CD14-positive monocyte (primary cell): ENCODE results near the gene KRT86. TPM values are rescaled to one million over a fixed set of nuclear protein-coding genes. Genes with fewer than 3 reads are reported as not detected.

Experiments
- DNase-seq, 3 donors: peaks; one replicate each; pipeline ENCODE4 v3.0.0-alpha.2; 2011 to 2022
- H2AFZ ChIP-seq: 2 replicates; pipeline ENCODE4 v1.6.0; 2012; ENCODE audit warnings: mild to moderate bottlenecking, low read depth, low read length, inconsistent platforms; ENCODE audit not compliant: insufficient read depth, poor library complexity, severe bottlenecking
- H3K27ac ChIP-seq, 2 donors: 1 replicate in 1 of 2; 2 replicates in 1 of 2; pipeline ENCODE4 v1.5.1; 2012 to 2013; ENCODE audit warnings: low read length in 2 of 2, control low read depth in 1 of 2, inconsistent platforms in 1 of 2, low read depth in 1 of 2, mild to moderate bottlenecking in 1 of 2
- H3K27me3 ChIP-seq, 2 donors: one replicate each; pipeline versions ENCODE4 v1.6.0 to v1.6.1; 2011 to 2013; ENCODE audit warnings: low read length in 2 of 2; ENCODE audit not compliant: control insufficient read depth in 2 of 2, insufficient read depth in 2 of 2
- H3K36me3 ChIP-seq, 2 donors: replicated peaks in 1 of 2; 1 replicate in 1 of 2; 2 replicates in 1 of 2; pipeline versions ENCODE4 v1.5.1 to v1.6.1; 2012 to 2013; ENCODE audit warnings: low read length in 2 of 2, control low read depth in 1 of 2, inconsistent platforms in 1 of 2, mild to moderate bottlenecking in 1 of 2; ENCODE audit not compliant: insufficient read depth in 2 of 2, control insufficient read depth in 1 of 2
- H3K4me1 ChIP-seq, 2 donors: 1 replicate in 1 of 2; 2 replicates in 1 of 2; pipeline versions ENCODE4 v1.5.1 to v1.6.1; 2012 to 2013; ENCODE audit warnings: low read length in 2 of 2, control low read depth in 1 of 2, inconsistent platforms in 1 of 2, mild to moderate bottlenecking in 1 of 2, moderate library complexity in 1 of 2; ENCODE audit not compliant: insufficient read depth in 2 of 2, control insufficient read depth in 1 of 2
- H3K4me2 ChIP-seq: replicated peaks from 2 replicates; pipeline ENCODE3; 2012; ENCODE audit warnings: low read length, moderate library complexity, mild to moderate bottlenecking; ENCODE audit not compliant: poor library complexity, severe bottlenecking; ENCODE audit errors: extremely low read depth
- H3K4me3 ChIP-seq, 3 experiments: fragments of 200-600 bp in 1 of 3; sonication (generic) in 1 of 3; replicated peaks in 1 of 3; 1 replicate in 2 of 3; 2 replicates in 1 of 3; pipeline ENCODE4 v1.5.1; 2011 to 2013; ENCODE audit warnings: low read length in 3 of 3, mild to moderate bottlenecking in 3 of 3, control low read depth in 2 of 3, low read depth in 2 of 3, inconsistent platforms in 1 of 3, moderate library complexity in 1 of 3
- H3K79me2 ChIP-seq: 2 replicates; pipeline ENCODE4 v1.6.0; 2012; ENCODE audit warnings: mild to moderate bottlenecking, control low read depth, inconsistent platforms, low read length, moderate library complexity; ENCODE audit not compliant: insufficient read depth
- H3K9ac ChIP-seq: 2 replicates; pipeline ENCODE4 v1.6.0; 2017; ENCODE audit warnings: low read length, mild to moderate bottlenecking; ENCODE audit not compliant: insufficient read depth, poor library complexity, severe bottlenecking
- H3K9me3 ChIP-seq, 2 donors: replicated peaks in 1 of 2; 1 replicate in 1 of 2; 2 replicates in 1 of 2; pipeline versions ENCODE4 v1.5.1 to v1.6.1; 2012 to 2013; ENCODE audit warnings: low read length in 2 of 2, control low read depth in 1 of 2; ENCODE audit not compliant: control insufficient read depth in 1 of 2, insufficient read depth in 1 of 2
- H4K20me1 ChIP-seq: 2 replicates; pipeline ENCODE4 v1.6.0; 2012; ENCODE audit warnings: mild to moderate bottlenecking, low read length, control low read depth, moderate library complexity; ENCODE audit not compliant: insufficient read depth
- H3K27ac Mint-ChIP-seq, 7 donors: one replicate each; pipeline ENCODE4 v1.8.0; 2020; ENCODE audit warnings: mild to moderate bottlenecking in 7 of 7, mixed read lengths in 7 of 7, moderate library complexity in 6 of 7, inconsistent platforms in 2 of 7
- H3K27me3 Mint-ChIP-seq, 3 donors: one replicate each; pipeline ENCODE4 v1.8.0; 2021 to 2022; ENCODE audit warnings: low read depth in 3 of 3, mild to moderate bottlenecking in 3 of 3, mixed read lengths in 3 of 3, moderate library complexity in 3 of 3, inconsistent platforms in 1 of 3
- H3K36me3 Mint-ChIP-seq, 2 donors: one replicate each; pipeline ENCODE4 v1.8.0; 2020; ENCODE audit warnings: mixed read lengths in 2 of 2, inconsistent platforms in 1 of 2, mild to moderate bottlenecking in 1 of 2
- H3K4me1 Mint-ChIP-seq: one replicate; pipeline ENCODE4 v1.8.0; 2020; ENCODE audit warnings: mild to moderate bottlenecking, mixed read lengths
- H3K4me3 Mint-ChIP-seq, 2 donors: one replicate each; pipeline ENCODE4 v1.8.0; 2020; ENCODE audit warnings: mild to moderate bottlenecking in 2 of 2, mixed read lengths in 2 of 2, moderate library complexity in 1 of 2
- H3K9me3 Mint-ChIP-seq, 7 donors: one replicate each; pipeline ENCODE4 v1.8.0; 2020 to 2022; ENCODE audit warnings: mixed read lengths in 7 of 7, mild to moderate bottlenecking in 6 of 7, moderate library complexity in 6 of 7, inconsistent platforms in 2 of 7
- CTCF ChIP-seq: fragments of 200-600 bp; IDR thresholded peaks from one replicate; pipeline ENCODE4 v1.8.0; 2022; ENCODE audit warnings: antibody characterized with exemption, mild to moderate bottlenecking
- WGBS: methylation state at CpG from one replicate; pipeline ENCODE4 v1.1.5; 2013; ENCODE audit warnings: missing lambda C conversion rate; ENCODE audit not compliant: insufficient coverage; 5-methylcytosine and 5-hydroxymethylcytosine counted together
- intact Hi-C, 2 donors: fragments of 100-400 bp; cut with micrococcal nuclease; formaldehyde crosslinking; loops; one replicate each; pipeline versions ENCODE4 v1.15.0 to v1.15.1; 2023
- polyA plus RNA-seq, 3 donors: library from polyadenylated mRNA; depleted of rRNA in 1 of 3; unstranded in 2 of 3; stranded (reverse) in 1 of 3; fragments of 300-500 nt in 2 of 3; fragments of >200 nt in 1 of 3; fragmentation: Illumina TruSeq in 2 of 3; gene quantifications; 1 replicate in 2 of 3; 2 replicates in 1 of 3; pipeline ENCODE4 v1.2.3, GENCODE V29; 2012 to 2021

KRT86 gene
- polyA plus RNA-seq, 3 donors = not detected

- WGBS = 95% methylated on average over 6 of the region's 8 CpGs
- Histone ChIP-seq H3K4me3 (no peak overlapping the region), H3K27ac (no peak overlapping the region), H3K4me1 (no peaks in the 10 kb centered on the region), H3K79me2 (no peaks in the 10 kb centered on the region), H3K4me2 (no peak overlapping the region), H2AFZ (no peak overlapping the region), H3K36me3 (no peaks in the 10 kb centered on the region), H4K20me1 (no peaks in the 10 kb centered on the region), H3K9me3 (no peaks in the 10 kb centered on the region), H3K9ac (no peak overlapping the region), H3K27me3 (no peaks in the 10 kb centered on the region)
- Mint-ChIP-seq H3K36me3 (no peaks in the 10 kb centered on the region), H3K9me3 (no peaks in the 10 kb centered on the region), H3K27ac (no peak overlapping the region), H3K4me3 (no peak overlapping the region), H3K4me1 (peaks cover 6% of the 10 kb centered on the region), H3K27me3 (peaks cover 0 to 22% (median 3%) of the 10 kb centered on the region in 3 donors)
- intact Hi-C loops = no loop called here
- no peak for DNase-seq
- no peak for TF ChIP-seq CTCF
Observed at GRCh38 chr12:52355176-52355575, 80.7 kb downstream of the KRT86 start.

GRCh38 chr12:52356031-52356761, 81.8 kb downstream of the KRT86 start:
- no peak overlapping the region for H2AFZ ChIP-seq
- H3K79me2 ChIP-seq = no peaks in the 10 kb centered on the region
- DNase-seq = no peak
- WGBS = 95% methylated on average over 43 of the region's 56 CpGs
- H3K27ac ChIP-seq = no peak overlapping the region
- Mint-ChIP-seq H3K9me3 (no peaks in the 10 kb centered on the region), H3K36me3 (no peaks in the 10 kb centered on the region), H3K27ac (no peak overlapping the region), H3K27me3 (peaks cover 0 to 18% (median 3%) of the 10 kb centered on the region in 3 donors), H3K4me1 (peaks cover 6% of the 10 kb centered on the region), H3K4me3 (no peak overlapping the region)
- H3K4me1 ChIP-seq = no peaks in the 10 kb centered on the region
- no peak overlapping the region for H3K4me2 ChIP-seq
- H3K4me3 ChIP-seq = no peak overlapping the region
- no peaks in the 10 kb centered on the region for H3K27me3 ChIP-seq
- no peaks in the 10 kb centered on the region for H3K36me3 ChIP-seq
- no peak overlapping the region for H3K9ac ChIP-seq
- no peak for TF ChIP-seq CTCF
- intact Hi-C loops = no loop called here
- H4K20me1 ChIP-seq = no peaks in the 10 kb centered on the region
- H3K9me3 ChIP-seq = no peaks in the 10 kb centered on the region
